ENCODE measurements around the gene TTC28. TPM values are rescaled to one million over a fixed set of nuclear protein-coding genes. Genes with fewer than 3 reads are reported as not detected.
"Not testable (repeated sequence)": the region's sequence is repeated elsewhere in the genome, so short reads cannot be mapped to it uniquely, and the experiment has no call there.

The TTC28 gene
- total RNA-seq, 1 donor from 2014 or later = 65.4 TPM

GRCh38 chr22:28375761-28376534 is 303.7 kb downstream of the TTC28 start:
- Mint-ChIP-seq H3K36me3 (ENCODE audit: low read depth) (no peaks in the 10 kb centered on the region), H3K27me3 (ENCODE audit: low read depth) (no peaks in the 10 kb centered on the region), H3K4me1 (peaks cover 13% of the 10 kb centered on the region), H3K27ac (ENCODE audit: unreplicated experiment) (no peak overlapping the region), H3K4me3 (no peak overlapping the region), H3K9me3 (no peaks in the 10 kb centered on the region)
- no peak for DNase-seq (ENCODE audit: low read depth, low spot score)
- TF ChIP-seq CTCF (conservative IDR thresholded peaks at IDR 0.05) = no peak

- Mint-ChIP-seq H3K27me3 (ENCODE audit: low read depth) (no peaks in the 10 kb centered on the region), H3K36me3 (ENCODE audit: low read depth) (peaks cover 6% of the 10 kb centered on the region), H3K9me3 (peaks cover 10% of the 10 kb centered on the region), H3K27ac (ENCODE audit: unreplicated experiment) (no peak overlapping the region), H3K4me1 (peaks cover 13% of the 10 kb centered on the region), H3K4me3 (no peak overlapping the region)
- DNase-seq (ENCODE audit: low read depth, low spot score) = no peak
- no peak for TF ChIP-seq CTCF (conservative IDR thresholded peaks at IDR 0.05)
Observed at GRCh38 chr22:28373831-28374230, 305.8 kb downstream of the TTC28 start.

- DNase-seq (ENCODE audit: low read depth, low spot score) = no peak
- Mint-ChIP-seq H3K4me3 (no peak overlapping the region), H3K27ac (ENCODE audit: unreplicated experiment) (no peak overlapping the region), H3K9me3 (peaks cover 17% of the 10 kb centered on the region), H3K27me3 (ENCODE audit: low read depth) (no peaks in the 10 kb centered on the region), H3K36me3 (ENCODE audit: low read depth) (peaks cover 22% of the 10 kb centered on the region), H3K4me1 (peaks cover 13% of the 10 kb centered on the region)
- no peak for TF ChIP-seq CTCF (conservative IDR thresholded peaks at IDR 0.05)
Observed at GRCh38 chr22:28369854-28370253, 309.8 kb downstream of the TTC28 start.

- Mint-ChIP-seq H3K4me3 (no peak overlapping the region), H3K4me1 (no peaks in the 10 kb centered on the region)
Observed at GRCh38 chr22:28366856-28367255, 312.8 kb downstream of the TTC28 start.

GRCh38 chr22:28365371-28365770 is 314.3 kb downstream of the TTC28 start:
- peaks cover 58% of the 10 kb centered on the region for H3K36me3 Mint-ChIP-seq (ENCODE audit: low read depth)
- no peaks in the 10 kb centered on the region for H3K4me1 Mint-ChIP-seq
- H3K27me3 Mint-ChIP-seq (ENCODE audit: low read depth) = no peaks in the 10 kb centered on the region
- H3K9me3 Mint-ChIP-seq = peaks cover 27% of the 10 kb centered on the region
- DNase-seq (ENCODE audit: low read depth, low spot score) = no peak
- no peak overlapping the region for H3K27ac Mint-ChIP-seq (ENCODE audit: unreplicated experiment)
- no peak for TF ChIP-seq CTCF (conservative IDR thresholded peaks at IDR 0.05)
- no peak overlapping the region for H3K4me3 Mint-ChIP-seq

More at GRCh38 chr22:28366856-28367255, 312.8 kb downstream of the TTC28 start:
- DNase-seq (ENCODE audit: low read depth, low spot score) = no peak
- peaks cover 48% of the 10 kb centered on the region for H3K36me3 Mint-ChIP-seq (ENCODE audit: low read depth)
- no peak overlapping the region for H3K27ac Mint-ChIP-seq (ENCODE audit: unreplicated experiment)
- H3K27me3 Mint-ChIP-seq (ENCODE audit: low read depth) = no peaks in the 10 kb centered on the region
- H3K9me3 Mint-ChIP-seq = peaks cover 27% of the 10 kb centered on the region
- TF ChIP-seq CTCF (conservative IDR thresholded peaks at IDR 0.05) = no peak

GRCh38 chr22:28364105-28364504 is 315.5 kb downstream of the TTC28 start:
- not testable (repeated sequence) for H3K4me1 Mint-ChIP-seq; H3K27ac Mint-ChIP-seq (ENCODE audit: unreplicated experiment); DNase-seq (ENCODE audit: low read depth, low spot score); H3K4me3 Mint-ChIP-seq; H3K27me3 Mint-ChIP-seq (ENCODE audit: low read depth)
- H3K9me3 Mint-ChIP-seq = peaks cover 20% of the 10 kb centered on the region
- H3K36me3 Mint-ChIP-seq (ENCODE audit: low read depth) = peaks cover 52% of the 10 kb centered on the region
